Skin of body (tissue), 2 donors: ENCODE results near the gene NTRK3. TPM values are rescaled to one million over a fixed set of nuclear protein-coding genes. Genes with fewer than 3 reads are reported as not detected.

Experiments
- DNase-seq: peaks from one replicate; lab custom pipeline; 2025; lab: John Stamatoyannopoulos, UW
- total RNA-seq: library from RNA; depleted of rRNA; stranded (reverse); fragments of >200 nt; gene quantifications from one replicate; pipeline ENCODE4 v1.2.3, GENCODE V29; 2014

The NTRK3 gene
- total RNA-seq, 1 donor from 2014 or later = 7.2 TPM

GRCh38 chr15:88258093-88258641 lies 1.6 kb upstream of the NTRK3 start:
- DNase-seq = no peak

DNA sequence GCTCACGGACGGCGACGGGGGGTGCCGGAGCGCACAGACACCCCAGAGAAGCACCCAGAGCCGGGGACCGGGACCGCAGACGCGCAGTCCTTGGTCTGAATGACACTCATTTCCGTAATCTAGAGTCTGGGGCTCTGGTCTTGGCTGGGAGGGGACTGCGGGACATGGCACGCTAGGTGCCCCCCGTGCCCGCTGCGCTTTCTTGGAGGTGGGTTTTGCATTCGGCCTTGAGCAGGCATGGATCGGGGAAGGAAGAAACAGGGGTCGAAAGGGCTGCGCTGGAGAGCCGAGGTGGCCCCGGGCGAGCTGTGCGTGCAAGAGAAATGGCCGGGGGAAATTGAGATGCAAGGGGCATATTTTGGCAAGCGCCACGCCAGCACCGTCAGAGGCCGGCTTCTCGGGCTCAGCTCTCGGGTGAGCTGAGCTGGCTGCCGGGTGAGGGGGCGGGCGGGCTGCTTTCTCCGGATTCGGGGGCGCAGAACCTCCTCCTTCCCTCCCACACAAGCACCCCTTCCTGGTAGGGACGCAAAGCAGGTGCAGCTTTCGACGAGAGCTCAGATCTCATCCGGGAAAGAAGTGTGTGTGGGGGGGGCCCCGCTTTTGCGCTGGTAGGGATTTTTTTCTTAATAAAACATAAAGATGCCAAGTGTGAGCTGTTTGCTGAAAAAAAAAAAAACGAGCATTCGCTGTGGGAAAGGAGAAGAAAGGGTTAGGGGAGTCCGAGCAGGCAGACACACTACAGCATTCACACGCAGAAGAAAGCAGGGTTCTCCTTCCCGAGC lies 963 bp upstream of the NTRK3 start:
- DNase-seq = no peak

DNA sequence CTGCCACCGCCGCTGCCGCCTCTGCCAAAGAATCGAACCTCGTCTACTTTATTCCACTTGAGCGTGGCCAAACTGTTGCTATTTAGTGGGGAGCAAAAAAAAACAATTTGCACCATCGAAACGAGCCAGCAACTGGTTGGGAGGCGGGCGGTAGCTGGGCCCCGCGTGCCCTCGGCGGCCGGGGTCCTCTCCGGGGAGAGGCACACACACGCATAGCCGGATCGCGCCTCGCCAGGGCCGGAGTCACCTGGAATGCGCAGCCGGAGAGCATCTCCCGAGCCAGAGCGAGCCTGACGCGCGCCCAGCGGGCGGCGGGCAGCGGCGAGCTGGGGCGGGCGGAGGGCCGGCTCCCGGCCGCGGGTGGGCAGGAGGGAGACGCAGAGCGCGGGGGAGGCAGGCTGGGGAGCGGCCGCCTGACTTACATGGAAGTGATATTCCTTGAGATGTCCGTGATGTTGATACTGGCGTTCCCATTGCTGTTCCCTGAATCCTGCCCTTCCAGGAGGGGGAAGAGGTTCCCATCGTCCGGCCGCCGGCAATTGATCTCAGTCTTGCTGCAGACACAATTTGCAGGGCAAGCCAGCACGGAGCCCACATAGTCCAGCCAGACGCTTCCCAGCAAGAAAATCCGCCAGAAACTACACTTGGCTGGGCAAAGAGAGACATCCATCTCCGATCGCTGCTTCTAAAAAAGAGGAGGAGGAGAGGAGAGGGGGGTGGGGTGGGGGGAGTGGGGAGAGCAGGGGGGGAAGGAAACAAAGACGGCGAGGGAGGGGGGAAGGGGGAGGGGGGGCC lies 858 bp downstream of the NTRK3 start:
- DNase-seq = no peak

DNA sequence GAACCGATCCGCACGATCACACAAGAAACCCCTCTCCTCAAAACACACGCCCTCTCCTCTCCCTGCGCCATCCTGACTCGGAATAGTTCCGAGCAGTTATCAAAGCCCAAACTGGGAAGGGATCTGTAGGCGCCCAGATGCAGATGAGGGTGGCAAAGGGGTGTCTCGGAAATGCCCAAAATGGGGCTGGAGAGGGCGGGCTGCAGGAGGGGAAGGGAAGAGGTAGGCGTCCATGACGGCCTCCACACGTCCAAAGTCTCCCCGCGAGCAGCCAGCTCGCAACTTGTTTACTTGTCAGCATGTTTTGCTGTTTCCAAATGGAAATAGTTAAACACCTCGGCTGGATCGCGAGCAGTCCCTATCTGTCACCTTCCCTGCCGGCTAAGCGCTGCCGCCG lies 1.5 kb downstream of the NTRK3 start:
- DNase-seq = no peak

- no peak for DNase-seq
These were observed 4.1 kb downstream of the NTRK3 start for GRCh38 chr15:88252441-88252840.

DNA sequence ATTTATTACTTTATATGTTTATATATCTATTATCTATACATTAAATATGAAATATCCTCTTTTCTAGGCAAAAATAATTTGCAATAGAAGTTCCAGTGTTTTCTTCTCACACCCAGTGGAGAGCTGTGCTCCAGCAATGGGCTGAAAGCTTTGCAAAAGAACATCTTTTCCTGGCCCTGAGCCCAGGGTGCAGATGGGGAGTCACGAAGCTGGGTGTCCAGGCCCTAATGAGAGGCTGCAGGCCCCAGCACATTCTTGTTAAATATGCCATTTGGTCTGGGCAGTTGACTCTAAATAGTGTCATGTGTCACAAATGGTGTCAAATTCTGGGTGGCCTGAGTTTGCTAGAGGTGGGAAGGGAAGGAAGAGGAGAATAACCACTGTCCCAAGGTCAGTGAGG lies 5.7 kb downstream of the NTRK3 start:
- no peak for DNase-seq

- DNase-seq = peak; percentile 45
These were observed 7.3 kb downstream of the NTRK3 start for GRCh38 chr15:88249220-88249619.

- DNase-seq = no peak
These were observed 8.6 kb downstream of the NTRK3 start for GRCh38 chr15:88247914-88248313.

GRCh38 chr15:88246666-88247446 lies 9.7 kb downstream of the NTRK3 start:
- peak; percentile 23 for DNase-seq

DNA sequence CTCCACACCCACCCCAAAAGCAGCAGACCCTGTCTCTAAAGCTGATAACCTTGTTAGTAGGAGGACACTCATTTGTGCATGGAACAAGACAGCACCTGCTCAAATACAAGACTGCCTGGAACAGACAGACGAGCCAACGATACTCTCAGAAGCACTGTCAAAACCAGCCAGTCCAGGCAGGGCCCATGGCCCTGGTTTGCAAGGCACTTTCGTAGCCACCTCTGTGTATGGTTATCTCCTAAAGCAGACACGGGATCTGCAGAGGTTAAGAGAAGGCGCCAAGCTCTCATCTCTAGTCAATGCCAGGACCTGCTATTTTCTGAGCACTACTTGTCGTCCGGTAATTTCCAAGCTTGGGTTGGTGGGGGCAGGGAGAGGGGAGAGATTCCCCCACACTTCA lies 10.5 kb downstream of the NTRK3 start:
- no peak for DNase-seq

DNA sequence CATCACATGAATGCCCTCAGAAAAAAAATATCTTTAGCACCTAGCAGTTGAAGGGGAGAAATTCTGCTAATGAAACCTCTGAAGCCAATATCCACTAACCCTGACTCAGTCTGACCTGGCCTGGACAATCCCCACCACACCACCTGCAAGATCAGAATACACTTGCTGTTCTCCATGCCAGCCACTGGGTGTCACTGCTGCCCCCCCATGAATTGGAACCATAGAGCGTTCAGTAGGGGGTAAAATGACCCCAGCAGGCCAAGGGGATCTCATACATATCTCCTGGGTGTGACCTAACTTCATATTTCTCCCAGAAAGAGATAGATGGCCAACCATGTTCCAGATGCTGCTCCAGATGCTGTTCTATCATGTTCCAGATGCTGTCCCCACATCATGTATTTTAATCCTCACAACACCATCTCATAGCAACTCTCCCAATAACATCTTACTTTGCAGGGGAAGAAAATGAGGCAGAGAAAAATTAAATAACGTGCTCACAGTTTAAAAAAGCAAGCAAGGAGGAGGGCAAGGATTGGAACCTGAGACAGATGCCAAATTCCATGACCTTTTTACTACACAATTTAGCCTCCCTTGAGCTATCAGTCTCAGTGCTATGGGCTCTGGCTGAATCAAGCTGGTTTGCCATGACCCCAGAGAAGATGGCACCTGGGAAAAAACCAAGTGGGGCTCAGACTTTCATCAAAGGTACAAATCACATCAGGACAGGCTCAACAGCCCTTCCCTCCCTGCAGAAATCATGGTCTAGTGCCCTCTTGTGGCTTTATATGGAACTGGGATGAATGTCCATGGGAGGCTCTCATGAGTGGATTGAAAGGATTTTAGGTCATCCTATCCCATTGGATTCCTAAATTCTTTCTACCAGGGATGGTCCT lies 12.4 kb downstream of the NTRK3 start:
- peak; percentile 34 for DNase-seq

DNA sequence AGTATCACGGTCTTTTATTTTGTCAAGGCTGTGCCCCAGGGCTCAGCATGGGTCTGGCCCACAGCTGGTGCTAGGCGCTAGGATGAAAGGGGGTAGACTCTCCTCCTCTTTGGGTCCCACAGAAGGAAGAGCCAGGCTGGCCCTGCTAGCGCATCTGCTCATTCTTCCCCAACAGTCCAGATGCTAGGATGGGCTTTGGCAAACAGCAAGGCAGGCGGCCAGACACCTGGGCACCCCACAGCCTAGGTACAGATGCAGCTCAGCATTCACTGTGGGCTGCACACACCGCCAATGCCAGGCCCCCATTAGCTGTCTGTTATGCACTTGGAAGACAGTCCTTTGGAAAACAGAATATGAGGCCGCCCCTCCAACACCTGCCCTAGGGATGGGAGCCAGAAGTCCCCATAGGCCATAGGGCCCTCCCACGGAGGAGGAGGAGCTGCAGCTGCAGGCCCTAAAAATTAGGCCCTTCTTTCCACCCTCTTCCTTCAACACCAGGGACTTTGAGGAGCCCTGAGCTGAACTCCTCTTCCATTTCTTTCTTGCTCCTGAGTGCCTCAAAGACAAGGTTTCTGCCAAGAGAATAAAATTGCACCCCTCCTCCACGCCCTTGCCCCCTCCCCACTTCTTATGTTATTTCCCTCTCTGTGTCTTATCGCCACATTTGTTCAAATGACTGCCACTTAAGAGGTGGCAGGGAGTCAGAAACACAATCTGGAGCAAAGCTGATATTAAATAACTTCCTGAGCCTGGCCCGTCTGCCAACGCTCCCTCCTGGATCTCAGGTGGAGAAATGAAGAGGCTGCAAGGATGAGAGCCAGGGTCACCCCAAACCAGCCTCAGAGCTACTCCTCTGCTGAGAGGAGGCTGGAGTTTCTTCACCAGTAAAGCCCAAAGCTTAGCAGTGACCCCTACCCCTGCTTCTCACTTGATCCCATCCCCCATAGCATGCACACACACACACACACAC lies 13.7 kb downstream of the NTRK3 start:
- DNase-seq = no peak

- no peak for DNase-seq
These were observed 15.1 kb downstream of the NTRK3 start for GRCh38 chr15:88241461-88241860.

GRCh38 chr15:88241060-88241459 lies 15.5 kb downstream of the NTRK3 start:
- no peak for DNase-seq

GRCh38 chr15:88239594-88239993 lies 16.9 kb downstream of the NTRK3 start:
- no peak for DNase-seq

- DNase-seq = no peak
These were observed 17.7 kb downstream of the NTRK3 start for GRCh38 chr15:88238618-88239430.

- DNase-seq = no peak
These were observed 21.8 kb downstream of the NTRK3 start for GRCh38 chr15:88234711-88235110.

DNA sequence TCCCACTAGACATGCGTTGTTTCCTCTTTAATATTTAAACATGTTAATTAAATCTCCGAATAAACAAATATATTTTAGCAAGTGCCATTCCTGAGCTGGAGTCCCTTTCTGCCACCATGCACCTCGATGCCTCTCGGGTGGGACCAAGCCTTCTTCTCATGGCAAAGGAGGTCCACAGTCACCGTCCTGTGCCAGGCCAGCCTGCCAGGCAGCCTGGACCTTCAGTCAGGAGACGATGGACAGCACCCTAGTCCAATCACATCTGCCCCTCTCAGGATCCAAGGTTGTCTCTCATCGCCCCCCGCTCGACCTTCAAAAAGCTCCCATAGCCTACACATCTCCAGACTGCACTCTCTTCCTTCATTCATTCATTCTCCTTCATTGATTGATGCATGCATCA lies 22.6 kb downstream of the NTRK3 start:
- no peak for DNase-seq

GRCh38 chr15:88232771-88233201 lies 23.8 kb downstream of the NTRK3 start:
- DNase-seq = no peak
